Fibroblast of lung (primary cell): ENCODE results near the gene SLC35C1.

Experiments
- EZH2 ChIP-seq: IDR thresholded peaks from 2 replicates; pipeline ENCODE4 v1.5.1; 2012; ENCODE audit warnings: low read length, control low read depth, mild to moderate bottlenecking; ENCODE audit errors: missing control alignments
- TF ChIP-seq, protein P1 (sequence below), 2 donors: IDR thresholded peaks in 1 of 2; conservative IDR thresholded peaks in 1 of 2; 1 replicate in 1 of 2; 2 replicates in 1 of 2; pipeline ENCODE4 v1.5.1; 2011 to 2012; ENCODE audit warnings: low read length in 2 of 2, control low read depth in 1 of 2, inconsistent platforms in 1 of 2, low read depth in 1 of 2, mild to moderate bottlenecking in 1 of 2

DNA sequence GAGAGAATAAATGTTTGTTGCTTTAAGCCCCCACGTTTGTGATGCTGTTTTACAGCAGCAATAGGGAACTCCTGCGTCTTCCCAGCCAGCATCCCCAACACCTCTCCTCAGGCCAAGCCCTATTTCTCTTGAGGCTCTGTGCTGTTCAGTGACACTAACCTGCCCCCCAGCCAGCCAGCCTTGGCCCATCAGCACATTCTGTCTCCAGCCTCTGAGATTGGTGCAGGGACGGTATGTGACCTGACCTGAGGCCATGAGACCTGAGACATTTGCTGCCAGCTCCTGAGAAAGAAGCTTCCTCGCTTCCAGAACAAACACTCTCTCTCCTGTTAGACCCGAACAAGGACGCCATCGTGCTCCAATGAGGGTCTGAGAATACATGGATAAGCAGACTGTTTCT, 38.5 kb upstream of the SLC35C1 start:
- TF ChIP-seq, protein P1, sequence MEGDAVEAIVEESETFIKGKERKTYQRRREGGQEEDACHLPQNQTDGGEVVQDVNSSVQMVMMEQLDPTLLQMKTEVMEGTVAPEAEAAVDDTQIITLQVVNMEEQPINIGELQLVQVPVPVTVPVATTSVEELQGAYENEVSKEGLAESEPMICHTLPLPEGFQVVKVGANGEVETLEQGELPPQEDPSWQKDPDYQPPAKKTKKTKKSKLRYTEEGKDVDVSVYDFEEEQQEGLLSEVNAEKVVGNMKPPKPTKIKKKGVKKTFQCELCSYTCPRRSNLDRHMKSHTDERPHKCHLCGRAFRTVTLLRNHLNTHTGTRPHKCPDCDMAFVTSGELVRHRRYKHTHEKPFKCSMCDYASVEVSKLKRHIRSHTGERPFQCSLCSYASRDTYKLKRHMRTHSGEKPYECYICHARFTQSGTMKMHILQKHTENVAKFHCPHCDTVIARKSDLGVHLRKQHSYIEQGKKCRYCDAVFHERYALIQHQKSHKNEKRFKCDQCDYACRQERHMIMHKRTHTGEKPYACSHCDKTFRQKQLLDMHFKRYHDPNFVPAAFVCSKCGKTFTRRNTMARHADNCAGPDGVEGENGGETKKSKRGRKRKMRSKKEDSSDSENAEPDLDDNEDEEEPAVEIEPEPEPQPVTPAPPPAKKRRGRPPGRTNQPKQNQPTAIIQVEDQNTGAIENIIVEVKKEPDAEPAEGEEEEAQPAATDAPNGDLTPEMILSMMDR (conservative IDR thresholded peaks at IDR 0.05 in 1 of 2, IDR thresholded peaks at IDR 0.05 in 1 of 2; ENCODE audit: low read depth in 1 of 2, low read length in 2 of 2): no peak
- TF ChIP-seq EZH2: no peak
